Panc1 (cell line): ENCODE data around the gene ARHGAP25. TPM values are rescaled to one million over a fixed set of nuclear protein-coding genes. Genes with fewer than 3 reads are reported as not detected.

Experiments used
- ATAC-seq: fragments of 200-7000 bp; cut with Tn5 transposase; 2 replicates; pipeline ENCODE4 v1.9.1; 2020; ENCODE audit warnings: mild to moderate bottlenecking, moderate library complexity
- BruUV-seq: library from RNA; stranded (reverse); fragments of 400-500 nt; replicated peaks from 2 replicates; lab custom pipeline; 2021; lab: Mats Ljungman, UMichigan
- CTCF ChIA-PET: fragments of 300-600 bp; sonication (Branson Sonifier 250); formaldehyde crosslinking; loops from one replicate; lab custom pipeline; 2022; ENCODE audit warnings: antibody characterized with exemption; lab: Charles Lee
- POLR2A ChIA-PET: fragments of 300-600 bp; sonication (Branson Sonifier 250); formaldehyde crosslinking; loops from one replicate; lab custom pipeline; 2022; ENCODE audit warnings: antibody characterized with exemption; lab: Charles Lee
- DNase-seq: peaks from one replicate; pipeline ENCODE4 v3.0.0-alpha.2; 2010; ENCODE audit warnings: low read depth, low spot score
- H3K27ac ChIP-seq: 2 replicates; pipeline ENCODE4 v1.5.1; 2011; ENCODE audit warnings: mild to moderate bottlenecking, low read length, inconsistent platforms
- H3K27me3 ChIP-seq: fragments of 200-500 bp; sonication (Bioruptor generic); 2 replicates; pipeline ENCODE4 v1.6.0; 2014; ENCODE audit warnings: low read length, inconsistent platforms; ENCODE audit not compliant: control insufficient read depth, insufficient read depth
- H3K36me3 ChIP-seq: fragments of 200-500 bp; sonication (Bioruptor generic); 2 replicates; pipeline ENCODE4 v1.5.1; 2014; ENCODE audit warnings: inconsistent platforms, mild to moderate bottlenecking, low read length, moderate library complexity; ENCODE audit not compliant: control insufficient read depth, insufficient read depth
- H3K4me1 ChIP-seq: 2 replicates; pipeline ENCODE4 v1.5.1; 2011; ENCODE audit warnings: inconsistent platforms, mild to moderate bottlenecking, low read length, moderate library complexity; ENCODE audit not compliant: control insufficient read depth, insufficient read depth
- H3K4me3 ChIP-seq, 2 experiments: 2 replicates each; pipeline ENCODE4 v1.5.1; 2011 to 2012; ENCODE audit warnings: low read depth in 2 of 2, low read length in 2 of 2, mild to moderate bottlenecking in 2 of 2, inconsistent platforms in 1 of 2, moderate library complexity in 1 of 2
- H3K9me3 ChIP-seq: fragments of 200-500 bp; sonication (Bioruptor generic); 2 replicates; pipeline ENCODE4 v1.5.1; 2014; ENCODE audit warnings: low read depth, mild to moderate bottlenecking, inconsistent platforms, low read length, moderate library complexity; ENCODE audit not compliant: control insufficient read depth, insufficient read depth
- POLR2AphosphoS5 ChIP-seq: IDR thresholded peaks from 2 replicates; pipeline ENCODE4 v1.6.1; 2012; ENCODE audit warnings: mild to moderate bottlenecking, low read depth, low read length, moderate library complexity
- SIN3A ChIP-seq: IDR thresholded peaks from 2 replicates; pipeline ENCODE4 v1.6.1; 2012; ENCODE audit warnings: low read depth, mild to moderate bottlenecking, low read length, moderate library complexity, borderline replicate concordance; ENCODE audit not compliant: insufficient read depth
- TCF7L2 ChIP-seq: IDR thresholded peaks from 2 replicates; pipeline ENCODE4 v1.6.1; 2011; ENCODE audit warnings: mild to moderate bottlenecking, low read depth, low read length, inconsistent platforms
- in situ Hi-C: cut with HindIII; loops from 2 replicates; pipeline ENCODE4 v1.10.0; 2016; ENCODE audit warnings: low sequenced_read_pairs, low pct_unique_long_range_greater_than_20kb
- intact Hi-C: fragments of 100-400 bp; cut with micrococcal nuclease; formaldehyde crosslinking; loops from one replicate; pipeline ENCODE4 v1.10.0; 2022; ENCODE audit not compliant: unreplicated experiment
- total RNA-seq: library from RNA; stranded (reverse); gene quantifications from one replicate; pipeline ENCODE4 v1.2.1, GENCODE V29; 2021; ENCODE audit not compliant: unreplicated experiment
- TF ChIP-seq, protein P1 (sequence below): fragments of 450-650 bp; IDR thresholded peaks from 2 replicates; pipeline ENCODE4 v1.5.1; 2017; ENCODE audit warnings: mild to moderate bottlenecking
- TF ChIP-seq, protein P2 (sequence below), 2 experiments: IDR thresholded peaks; 2 replicates each; pipeline ENCODE4 v1.6.1; 2011 to 2012; ENCODE audit warnings: low read depth in 2 of 2, control low read depth in 1 of 2, low read length in 1 of 2, mild to moderate bottlenecking in 1 of 2, moderate library complexity in 1 of 2; ENCODE audit not compliant: insufficient read depth in 1 of 2

Gene ARHGAP25
- total RNA-seq, 1 experiment from 2014 or later: 0.49 TPM

DNA sequence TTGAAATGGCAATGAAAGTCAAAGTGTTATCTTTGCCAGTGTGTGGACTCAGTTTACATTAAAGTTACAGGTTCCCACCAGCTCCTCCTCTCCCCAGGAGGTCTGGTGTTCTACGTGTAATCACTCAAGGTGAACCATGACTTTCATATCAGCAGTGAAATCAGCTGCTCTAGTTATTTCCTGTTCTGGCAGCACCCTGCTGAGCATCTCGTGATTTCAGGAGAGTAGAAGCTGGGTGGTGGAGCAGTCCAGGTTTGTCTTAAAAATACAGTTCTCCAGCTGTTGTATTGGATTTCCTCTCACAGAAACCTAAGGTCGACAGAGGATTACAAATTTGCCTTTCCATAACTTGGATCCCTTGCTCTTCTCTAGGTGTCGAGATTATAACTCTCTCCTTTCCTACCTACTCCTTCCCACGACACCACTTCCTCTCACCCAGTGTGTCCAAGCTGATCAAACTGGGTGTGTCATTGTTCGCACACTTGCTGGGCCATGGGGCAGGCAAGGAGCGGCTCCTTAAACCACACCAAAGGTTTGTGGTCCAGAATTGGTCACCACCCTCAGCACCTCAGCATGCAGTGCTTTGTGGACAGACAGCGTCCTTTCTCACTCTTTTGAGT lies 13.0 kb upstream of the ARHGAP25 start:
- BruUV-seq: no TSS peak
- ATAC-seq (peak; percentile 63), DNase-seq (peak; percentile 55)
- Histone ChIP-seq H3K27ac (no peak overlapping the region; the same call in 1 of the 2 replicates), H3K9me3 (no peaks in the 10 kb centered on the region), H3K4me3 (no peak overlapping the region), H3K27me3 (no peaks in the 10 kb centered on the region), H3K36me3 (no peaks in the 10 kb centered on the region), H3K4me1 (peaks cover 6% of the 10 kb centered on the region)
- ChIA-PET POLR2A (no interaction called here), CTCF (no interaction called here)
- intact Hi-C loops: no loop called here
- no peak for TF ChIP-seq POLR2AphosphoS5
- TF ChIP-seq, protein P1, sequence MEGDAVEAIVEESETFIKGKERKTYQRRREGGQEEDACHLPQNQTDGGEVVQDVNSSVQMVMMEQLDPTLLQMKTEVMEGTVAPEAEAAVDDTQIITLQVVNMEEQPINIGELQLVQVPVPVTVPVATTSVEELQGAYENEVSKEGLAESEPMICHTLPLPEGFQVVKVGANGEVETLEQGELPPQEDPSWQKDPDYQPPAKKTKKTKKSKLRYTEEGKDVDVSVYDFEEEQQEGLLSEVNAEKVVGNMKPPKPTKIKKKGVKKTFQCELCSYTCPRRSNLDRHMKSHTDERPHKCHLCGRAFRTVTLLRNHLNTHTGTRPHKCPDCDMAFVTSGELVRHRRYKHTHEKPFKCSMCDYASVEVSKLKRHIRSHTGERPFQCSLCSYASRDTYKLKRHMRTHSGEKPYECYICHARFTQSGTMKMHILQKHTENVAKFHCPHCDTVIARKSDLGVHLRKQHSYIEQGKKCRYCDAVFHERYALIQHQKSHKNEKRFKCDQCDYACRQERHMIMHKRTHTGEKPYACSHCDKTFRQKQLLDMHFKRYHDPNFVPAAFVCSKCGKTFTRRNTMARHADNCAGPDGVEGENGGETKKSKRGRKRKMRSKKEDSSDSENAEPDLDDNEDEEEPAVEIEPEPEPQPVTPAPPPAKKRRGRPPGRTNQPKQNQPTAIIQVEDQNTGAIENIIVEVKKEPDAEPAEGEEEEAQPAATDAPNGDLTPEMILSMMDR: no peak
- no peak for TF ChIP-seq TCF7L2
- TF ChIP-seq SIN3A: no peak
- TF ChIP-seq, protein P2, sequence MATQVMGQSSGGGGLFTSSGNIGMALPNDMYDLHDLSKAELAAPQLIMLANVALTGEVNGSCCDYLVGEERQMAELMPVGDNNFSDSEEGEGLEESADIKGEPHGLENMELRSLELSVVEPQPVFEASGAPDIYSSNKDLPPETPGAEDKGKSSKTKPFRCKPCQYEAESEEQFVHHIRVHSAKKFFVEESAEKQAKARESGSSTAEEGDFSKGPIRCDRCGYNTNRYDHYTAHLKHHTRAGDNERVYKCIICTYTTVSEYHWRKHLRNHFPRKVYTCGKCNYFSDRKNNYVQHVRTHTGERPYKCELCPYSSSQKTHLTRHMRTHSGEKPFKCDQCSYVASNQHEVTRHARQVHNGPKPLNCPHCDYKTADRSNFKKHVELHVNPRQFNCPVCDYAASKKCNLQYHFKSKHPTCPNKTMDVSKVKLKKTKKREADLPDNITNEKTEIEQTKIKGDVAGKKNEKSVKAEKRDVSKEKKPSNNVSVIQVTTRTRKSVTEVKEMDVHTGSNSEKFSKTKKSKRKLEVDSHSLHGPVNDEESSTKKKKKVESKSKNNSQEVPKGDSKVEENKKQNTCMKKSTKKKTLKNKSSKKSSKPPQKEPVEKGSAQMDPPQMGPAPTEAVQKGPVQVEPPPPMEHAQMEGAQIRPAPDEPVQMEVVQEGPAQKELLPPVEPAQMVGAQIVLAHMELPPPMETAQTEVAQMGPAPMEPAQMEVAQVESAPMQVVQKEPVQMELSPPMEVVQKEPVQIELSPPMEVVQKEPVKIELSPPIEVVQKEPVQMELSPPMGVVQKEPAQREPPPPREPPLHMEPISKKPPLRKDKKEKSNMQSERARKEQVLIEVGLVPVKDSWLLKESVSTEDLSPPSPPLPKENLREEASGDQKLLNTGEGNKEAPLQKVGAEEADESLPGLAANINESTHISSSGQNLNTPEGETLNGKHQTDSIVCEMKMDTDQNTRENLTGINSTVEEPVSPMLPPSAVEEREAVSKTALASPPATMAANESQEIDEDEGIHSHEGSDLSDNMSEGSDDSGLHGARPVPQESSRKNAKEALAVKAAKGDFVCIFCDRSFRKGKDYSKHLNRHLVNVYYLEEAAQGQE (IDR thresholded peaks at IDR 0.05; ENCODE audit: insufficient read depth in 1 of 2, low read depth in 2 of 2, low read length in 1 of 2): no peak
- in situ Hi-C loops: no loop called here

DNA sequence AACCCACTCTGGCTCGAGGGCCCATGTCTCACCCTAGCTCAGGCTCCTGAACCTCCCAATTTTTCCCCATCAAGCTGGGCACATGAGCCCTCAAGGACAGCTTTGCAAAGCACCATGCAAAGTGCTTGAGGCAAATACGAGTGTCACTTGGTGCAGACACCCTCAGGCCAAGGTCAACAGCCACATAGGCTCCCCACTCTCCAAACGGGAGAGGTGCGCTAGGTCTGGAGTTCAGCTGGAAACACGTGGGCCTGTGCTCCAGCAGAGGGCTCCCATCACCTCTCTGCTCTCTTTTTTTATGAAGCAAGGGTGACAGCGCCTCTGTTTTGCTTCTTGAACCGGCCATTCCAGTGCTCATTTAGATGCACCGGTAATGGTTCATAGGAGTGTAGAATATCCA lies 11.9 kb upstream of the ARHGAP25 start:
- Histone ChIP-seq H3K9me3 (no peaks in the 10 kb centered on the region), H3K27me3 (no peaks in the 10 kb centered on the region), H3K27ac (no peak overlapping the region), H3K4me1 (peaks cover 6% of the 10 kb centered on the region), H3K36me3 (no peaks in the 10 kb centered on the region), H3K4me3 (no peak overlapping the region)
- no TSS peak for BruUV-seq
- ChIA-PET POLR2A (interaction anchor here (0.7 kb wide), 1 partner anchor 198 kb away, joined by 6 read pairs; no protein-coding TSS in a partner anchor), CTCF (interaction anchor here (0.6 kb wide), 1 partner anchor 236 kb away, joined by 4 read pairs; no protein-coding TSS in a partner anchor)
- TF ChIP-seq, protein P2 (IDR thresholded peaks at IDR 0.05; ENCODE audit: insufficient read depth in 1 of 2, low read depth in 2 of 2, low read length in 1 of 2): no peak
- TF ChIP-seq, protein P1: peak; percentile 24; the same call in 1 of the 2 replicates
- in situ Hi-C loops (no loop called here), intact Hi-C loops (no loop called here)
- no peak for DNase-seq
- ATAC-seq: no peak
